MM.1S (cell line): Measurements from ENCODE around the gene EPS8L1.

Experiments used
- EZH2phosphoT487 ChIP-seq: fragments of 300-600 bp; sonication (generic); IDR thresholded peaks from 2 replicates; pipeline ENCODE4 v1.6.1; 2018; ENCODE audit warnings: antibody characterized with exemption, low read length
- TF ChIP-seq, protein P1 (sequence below): fragments of 300-600 bp; sonication (generic); IDR thresholded peaks from 2 replicates; pipeline ENCODE4 v1.5.1; 2016; ENCODE audit warnings: antibody characterized with exemption, low read length, mixed read lengths

- TF ChIP-seq, protein P1, sequence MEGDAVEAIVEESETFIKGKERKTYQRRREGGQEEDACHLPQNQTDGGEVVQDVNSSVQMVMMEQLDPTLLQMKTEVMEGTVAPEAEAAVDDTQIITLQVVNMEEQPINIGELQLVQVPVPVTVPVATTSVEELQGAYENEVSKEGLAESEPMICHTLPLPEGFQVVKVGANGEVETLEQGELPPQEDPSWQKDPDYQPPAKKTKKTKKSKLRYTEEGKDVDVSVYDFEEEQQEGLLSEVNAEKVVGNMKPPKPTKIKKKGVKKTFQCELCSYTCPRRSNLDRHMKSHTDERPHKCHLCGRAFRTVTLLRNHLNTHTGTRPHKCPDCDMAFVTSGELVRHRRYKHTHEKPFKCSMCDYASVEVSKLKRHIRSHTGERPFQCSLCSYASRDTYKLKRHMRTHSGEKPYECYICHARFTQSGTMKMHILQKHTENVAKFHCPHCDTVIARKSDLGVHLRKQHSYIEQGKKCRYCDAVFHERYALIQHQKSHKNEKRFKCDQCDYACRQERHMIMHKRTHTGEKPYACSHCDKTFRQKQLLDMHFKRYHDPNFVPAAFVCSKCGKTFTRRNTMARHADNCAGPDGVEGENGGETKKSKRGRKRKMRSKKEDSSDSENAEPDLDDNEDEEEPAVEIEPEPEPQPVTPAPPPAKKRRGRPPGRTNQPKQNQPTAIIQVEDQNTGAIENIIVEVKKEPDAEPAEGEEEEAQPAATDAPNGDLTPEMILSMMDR, result no peak
- TF ChIP-seq EZH2phosphoT487, result no peak
Measured at GRCh38 chr19:55112246-55112776, 36.6 kb downstream of the EPS8L1 start.
